ENCODE measurements around the gene COG2.

COG2 gene

DNA sequence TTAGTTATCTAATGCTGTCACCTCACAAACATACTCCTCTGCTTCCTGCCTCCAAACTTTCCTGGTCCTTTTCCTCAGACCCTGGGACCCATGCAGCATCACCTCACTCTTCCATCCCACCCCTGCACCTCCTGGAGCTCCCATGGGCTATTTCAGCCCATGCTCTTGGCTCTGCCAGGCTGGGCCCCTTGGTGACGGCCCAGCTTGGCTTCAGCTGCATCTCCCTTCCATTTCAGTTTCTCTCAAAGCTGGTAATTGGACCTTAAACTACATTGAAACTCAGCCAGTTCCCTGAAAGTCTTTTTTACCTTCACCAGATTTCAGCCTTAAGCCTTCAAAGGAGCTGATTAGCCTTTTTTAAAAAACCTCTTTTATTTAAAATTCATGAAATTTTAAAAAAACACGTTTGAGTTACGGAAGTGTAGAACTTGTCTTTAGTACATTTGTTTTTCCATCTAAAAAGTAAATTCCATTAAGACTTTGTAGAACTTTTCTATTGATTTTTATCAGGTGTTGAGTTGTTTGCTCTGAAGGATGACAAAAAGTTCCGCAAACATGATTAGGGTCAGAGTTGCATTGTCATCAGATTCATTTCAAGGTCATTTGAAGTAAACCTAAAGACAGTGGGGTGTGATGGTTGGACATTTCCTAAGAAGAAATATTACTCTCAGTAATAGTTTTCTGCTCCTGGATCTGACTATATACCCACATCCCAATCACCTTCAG, 38.2 kb downstream of the COG2 start:
- TF ChIP-seq, protein P1, sequence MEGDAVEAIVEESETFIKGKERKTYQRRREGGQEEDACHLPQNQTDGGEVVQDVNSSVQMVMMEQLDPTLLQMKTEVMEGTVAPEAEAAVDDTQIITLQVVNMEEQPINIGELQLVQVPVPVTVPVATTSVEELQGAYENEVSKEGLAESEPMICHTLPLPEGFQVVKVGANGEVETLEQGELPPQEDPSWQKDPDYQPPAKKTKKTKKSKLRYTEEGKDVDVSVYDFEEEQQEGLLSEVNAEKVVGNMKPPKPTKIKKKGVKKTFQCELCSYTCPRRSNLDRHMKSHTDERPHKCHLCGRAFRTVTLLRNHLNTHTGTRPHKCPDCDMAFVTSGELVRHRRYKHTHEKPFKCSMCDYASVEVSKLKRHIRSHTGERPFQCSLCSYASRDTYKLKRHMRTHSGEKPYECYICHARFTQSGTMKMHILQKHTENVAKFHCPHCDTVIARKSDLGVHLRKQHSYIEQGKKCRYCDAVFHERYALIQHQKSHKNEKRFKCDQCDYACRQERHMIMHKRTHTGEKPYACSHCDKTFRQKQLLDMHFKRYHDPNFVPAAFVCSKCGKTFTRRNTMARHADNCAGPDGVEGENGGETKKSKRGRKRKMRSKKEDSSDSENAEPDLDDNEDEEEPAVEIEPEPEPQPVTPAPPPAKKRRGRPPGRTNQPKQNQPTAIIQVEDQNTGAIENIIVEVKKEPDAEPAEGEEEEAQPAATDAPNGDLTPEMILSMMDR (IDR thresholded peaks at IDR 0.05; ENCODE audit: control insufficient read depth, insufficient read depth, low read depth, low read length, missing control alignments), result no peak
- no peak overlapping the region for H3K4me3 ChIP-seq (ENCODE audit: control insufficient read depth, low read depth, low read length)
- no peak for DNase-seq (ENCODE audit: low read depth)

DNA sequence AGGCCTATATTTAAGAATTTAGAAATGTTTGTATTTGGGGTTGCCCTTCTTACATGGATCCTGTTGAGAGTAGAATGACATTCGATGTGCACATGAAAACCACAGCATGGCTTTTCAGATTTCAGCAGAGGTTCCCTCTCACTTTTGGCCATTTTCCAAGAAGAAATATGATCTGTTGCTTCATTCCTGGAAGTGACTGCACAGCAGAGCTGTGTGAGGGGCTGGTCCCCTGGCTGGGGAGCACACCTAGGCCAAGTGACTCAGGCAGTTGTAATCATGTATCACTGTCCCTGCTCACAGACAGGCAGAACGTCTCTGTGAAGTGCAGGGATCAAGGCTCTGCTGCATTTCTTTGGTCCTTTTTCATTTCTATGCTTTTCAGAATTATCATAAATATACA, 39.3 kb downstream of the COG2 start:
- H3K4me3 ChIP-seq (ENCODE audit: control insufficient read depth, low read depth, low read length), result no peak overlapping the region
- DNase-seq (ENCODE audit: low read depth), result peak; percentile 47
- TF ChIP-seq, protein P1 (IDR thresholded peaks at IDR 0.05; ENCODE audit: control insufficient read depth, insufficient read depth, low read depth, low read length, missing control alignments), result no peak

DNA sequence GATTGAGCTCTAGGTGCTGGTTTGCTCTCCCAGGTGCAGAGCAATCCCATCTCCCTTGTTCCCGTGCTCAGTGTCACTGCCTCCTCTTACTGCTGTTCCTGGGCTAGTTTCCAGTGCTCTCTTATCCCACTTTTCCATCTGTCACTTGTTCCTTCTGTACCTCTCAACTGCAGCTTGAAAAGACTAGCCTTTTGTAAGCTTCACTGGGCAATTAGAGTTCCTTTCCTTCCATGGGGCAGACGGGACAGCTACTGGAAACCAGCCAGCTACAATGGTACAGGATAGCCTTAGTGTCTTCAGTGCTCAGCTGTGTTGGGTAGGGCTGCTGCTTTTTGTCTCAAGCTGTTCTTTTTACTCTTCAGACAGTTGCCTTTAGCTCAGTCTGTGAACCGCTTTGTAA, 40.0 kb downstream of the COG2 start:
- no peak overlapping the region for H3K4me3 ChIP-seq (ENCODE audit: control insufficient read depth, low read depth, low read length)
- no peak for DNase-seq (ENCODE audit: low read depth)
- TF ChIP-seq, protein P1 (IDR thresholded peaks at IDR 0.05; ENCODE audit: control insufficient read depth, insufficient read depth, low read depth, low read length, missing control alignments), result no peak

DNA sequence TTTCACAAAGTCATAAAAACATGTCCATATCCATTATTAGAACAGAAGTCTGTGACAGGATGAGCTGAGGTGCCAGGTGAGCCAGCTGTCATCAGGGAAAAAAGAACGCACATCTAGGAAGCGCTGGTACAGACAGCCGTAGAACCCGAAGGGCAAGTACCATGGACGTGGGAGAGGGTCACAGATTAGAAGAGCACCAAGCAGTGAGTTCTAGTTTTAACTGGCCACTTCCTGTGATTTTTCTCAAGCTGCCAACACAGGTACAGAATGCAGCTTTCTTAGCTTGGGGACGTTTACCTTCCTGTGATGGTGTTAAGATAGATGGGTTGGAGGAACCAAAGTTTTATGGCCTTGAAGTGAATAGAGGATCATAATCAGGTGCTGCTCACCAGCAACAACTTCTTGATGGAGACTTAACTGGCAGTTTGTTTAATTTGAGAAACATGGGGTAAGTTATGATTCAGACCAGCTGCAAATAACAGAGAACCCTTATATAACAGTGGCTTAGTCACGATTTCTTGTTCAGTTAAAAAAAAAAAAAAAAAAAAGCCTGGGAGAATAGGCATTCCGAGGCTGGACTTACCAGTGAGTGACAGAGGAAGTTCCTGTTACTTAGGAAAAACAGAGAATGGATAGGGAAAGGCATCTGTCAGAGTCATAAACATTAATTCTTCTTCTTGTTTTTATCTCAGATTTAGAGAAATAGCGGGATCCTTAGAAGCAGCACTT, 40.8 kb downstream of the COG2 start:
- H3K4me3 ChIP-seq (ENCODE audit: control insufficient read depth, low read depth, low read length), result no peak overlapping the region
- TF ChIP-seq, protein P1 (IDR thresholded peaks at IDR 0.05; ENCODE audit: control insufficient read depth, insufficient read depth, low read depth, low read length, missing control alignments), result no peak
- peak; percentile 78 for DNase-seq (ENCODE audit: low read depth)

DNA sequence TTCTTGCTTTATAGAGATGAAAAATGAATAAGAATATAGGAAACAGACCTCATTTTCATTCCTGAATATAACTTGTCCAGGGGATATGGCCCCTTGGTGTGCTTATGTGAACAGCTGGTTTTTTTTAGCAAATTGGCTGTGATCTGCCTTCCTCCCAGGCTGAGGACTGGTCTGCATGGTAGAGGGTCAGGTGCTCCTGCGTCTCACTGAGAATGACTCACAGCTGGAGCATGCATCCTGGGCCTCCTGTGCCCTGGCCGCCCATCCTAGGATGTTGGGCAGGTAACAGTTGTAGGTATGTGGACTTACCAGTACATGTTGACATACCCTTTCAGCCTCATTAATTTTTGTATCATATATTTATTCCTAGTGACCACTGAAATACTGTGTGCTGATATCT, 41.9 kb downstream of the COG2 start:
- TF ChIP-seq, protein P1 (IDR thresholded peaks at IDR 0.05; ENCODE audit: control insufficient read depth, insufficient read depth, low read depth, low read length, missing control alignments), result no peak
- no peak overlapping the region for H3K4me3 ChIP-seq (ENCODE audit: control insufficient read depth, low read depth, low read length)
- no peak for DNase-seq (ENCODE audit: low read depth)

DNA sequence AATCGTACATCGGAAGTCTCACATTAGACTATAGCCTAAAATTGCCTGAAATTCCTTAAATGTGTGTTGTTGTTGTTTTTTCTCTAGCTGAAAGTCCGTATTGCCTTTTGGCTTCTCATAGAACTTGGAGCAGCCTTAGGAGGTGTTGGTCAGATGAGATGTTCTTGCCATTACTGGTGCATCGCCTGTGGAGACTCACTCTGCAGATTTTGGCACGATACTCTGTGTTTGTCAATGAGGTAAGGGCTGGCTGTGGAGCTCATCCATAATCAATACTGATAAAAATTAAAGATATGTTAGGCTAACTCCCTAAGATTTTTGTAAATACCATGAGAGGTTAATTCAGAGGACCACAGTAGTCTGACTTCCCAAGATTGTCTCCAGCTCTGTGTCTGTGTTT, 42.7 kb downstream of the COG2 start:
- TF ChIP-seq, protein P1 (IDR thresholded peaks at IDR 0.05; ENCODE audit: control insufficient read depth, insufficient read depth, low read depth, low read length, missing control alignments), result no peak
- DNase-seq (ENCODE audit: low read depth), result no peak
- no peak overlapping the region for H3K4me3 ChIP-seq (ENCODE audit: control insufficient read depth, low read depth, low read length)

Measured in AG09309 (cell line).